Panc1 (cell line): ENCODE data around the gene TPD52L1. TPM values are rescaled to one million over a fixed set of nuclear protein-coding genes. Genes with fewer than 3 reads are reported as not detected.

Experiments
- ATAC-seq: fragments of 200-7000 bp; cut with Tn5 transposase; 2 replicates; pipeline ENCODE4 v1.9.1; 2020; ENCODE audit warnings: mild to moderate bottlenecking, moderate library complexity
- BruUV-seq: library from RNA; stranded (reverse); fragments of 400-500 nt; replicated peaks from 2 replicates; lab custom pipeline; 2021; lab: Mats Ljungman, UMichigan
- CTCF ChIA-PET: fragments of 300-600 bp; sonication (Branson Sonifier 250); formaldehyde crosslinking; loops from one replicate; lab custom pipeline; 2022; ENCODE audit warnings: antibody characterized with exemption; lab: Charles Lee
- POLR2A ChIA-PET: fragments of 300-600 bp; sonication (Branson Sonifier 250); formaldehyde crosslinking; loops from one replicate; lab custom pipeline; 2022; ENCODE audit warnings: antibody characterized with exemption; lab: Charles Lee
- DNase-seq: peaks from one replicate; pipeline ENCODE4 v3.0.0-alpha.2; 2010; ENCODE audit warnings: low read depth, low spot score
- H3K27ac ChIP-seq: 2 replicates; pipeline ENCODE4 v1.5.1; 2011; ENCODE audit warnings: mild to moderate bottlenecking, low read length, inconsistent platforms
- H3K27me3 ChIP-seq: fragments of 200-500 bp; sonication (Bioruptor generic); 2 replicates; pipeline ENCODE4 v1.6.0; 2014; ENCODE audit warnings: low read length, inconsistent platforms; ENCODE audit not compliant: control insufficient read depth, insufficient read depth
- H3K36me3 ChIP-seq: fragments of 200-500 bp; sonication (Bioruptor generic); 2 replicates; pipeline ENCODE4 v1.5.1; 2014; ENCODE audit warnings: inconsistent platforms, mild to moderate bottlenecking, low read length, moderate library complexity; ENCODE audit not compliant: control insufficient read depth, insufficient read depth
- H3K4me1 ChIP-seq: 2 replicates; pipeline ENCODE4 v1.5.1; 2011; ENCODE audit warnings: inconsistent platforms, mild to moderate bottlenecking, low read length, moderate library complexity; ENCODE audit not compliant: control insufficient read depth, insufficient read depth
- H3K4me3 ChIP-seq, 2 experiments: 2 replicates each; pipeline ENCODE4 v1.5.1; 2011 to 2012; ENCODE audit warnings: low read depth in 2 of 2, low read length in 2 of 2, mild to moderate bottlenecking in 2 of 2, inconsistent platforms in 1 of 2, moderate library complexity in 1 of 2
- H3K9me3 ChIP-seq: fragments of 200-500 bp; sonication (Bioruptor generic); 2 replicates; pipeline ENCODE4 v1.5.1; 2014; ENCODE audit warnings: low read depth, mild to moderate bottlenecking, inconsistent platforms, low read length, moderate library complexity; ENCODE audit not compliant: control insufficient read depth, insufficient read depth
- CTCF ChIP-seq: fragments of 450-650 bp; IDR thresholded peaks from 2 replicates; pipeline ENCODE4 v1.5.1; 2017; ENCODE audit warnings: mild to moderate bottlenecking
- POLR2AphosphoS5 ChIP-seq: IDR thresholded peaks from 2 replicates; pipeline ENCODE4 v1.6.1; 2012; ENCODE audit warnings: mild to moderate bottlenecking, low read depth, low read length, moderate library complexity
- REST ChIP-seq, 2 experiments: IDR thresholded peaks; 2 replicates each; pipeline ENCODE4 v1.6.1; 2011 to 2012; ENCODE audit warnings: low read depth in 2 of 2, control low read depth in 1 of 2, low read length in 1 of 2, mild to moderate bottlenecking in 1 of 2, moderate library complexity in 1 of 2; ENCODE audit not compliant: insufficient read depth in 1 of 2
- SIN3A ChIP-seq: IDR thresholded peaks from 2 replicates; pipeline ENCODE4 v1.6.1; 2012; ENCODE audit warnings: low read depth, mild to moderate bottlenecking, low read length, moderate library complexity, borderline replicate concordance; ENCODE audit not compliant: insufficient read depth
- TCF7L2 ChIP-seq: IDR thresholded peaks from 2 replicates; pipeline ENCODE4 v1.6.1; 2011; ENCODE audit warnings: mild to moderate bottlenecking, low read depth, low read length, inconsistent platforms
- in situ Hi-C: cut with HindIII; loops from 2 replicates; pipeline ENCODE4 v1.10.0; 2016; ENCODE audit warnings: low sequenced_read_pairs, low pct_unique_long_range_greater_than_20kb
- intact Hi-C: fragments of 100-400 bp; cut with micrococcal nuclease; formaldehyde crosslinking; loops from one replicate; pipeline ENCODE4 v1.10.0; 2022; ENCODE audit not compliant: unreplicated experiment
- total RNA-seq: library from RNA; stranded (reverse); gene quantifications from one replicate; pipeline ENCODE4 v1.2.1, GENCODE V29; 2021; ENCODE audit not compliant: unreplicated experiment

TPD52L1 gene
- total RNA-seq, 1 experiment from 2014 or later, result 2.9 TPM

- peaks cover 13% of the 10 kb centered on the region for H3K4me1 ChIP-seq
- no peak overlapping the region for H3K4me3 ChIP-seq
- no peaks in the 10 kb centered on the region for H3K9me3 ChIP-seq
- no TSS peak for BruUV-seq
- intact Hi-C loops (no loop called here), in situ Hi-C loops (no loop called here)
- peaks cover 44% of the 10 kb centered on the region for H3K36me3 ChIP-seq
- ATAC-seq (no peak), DNase-seq (no peak)
- H3K27me3 ChIP-seq, result peaks cover under 1% of the 10 kb centered on the region; the same call in 1 of the 2 replicates
- ChIA-PET POLR2A (no interaction called here), CTCF (interaction anchor here (0.8 kb wide), 1 partner anchor 14 kb away, joined by 3 read pairs; no protein-coding TSS in a partner anchor)
- TF ChIP-seq SIN3A (no peak), TCF7L2 (no peak), CTCF (no peak), POLR2AphosphoS5 (no peak), REST (IDR thresholded peaks at IDR 0.05; ENCODE audit: insufficient read depth in 1 of 2, low read depth in 2 of 2, low read length in 1 of 2) (no peak)
- no peak overlapping the region for H3K27ac ChIP-seq
Measured at GRCh38 chr6:125299257-125299656, 145.7 kb downstream of the TPD52L1 start.

- POLR2A ChIA-PET, result no interaction called here
- TF ChIP-seq CTCF (no peak), REST (IDR thresholded peaks at IDR 0.05; ENCODE audit: insufficient read depth in 1 of 2, low read depth in 2 of 2, low read length in 1 of 2) (no peak), POLR2AphosphoS5 (no peak), SIN3A (no peak), TCF7L2 (no peak)
- CTCF ChIA-PET, result interaction anchor here (1.1 kb wide), 1 partner anchor 147 kb away, joined by 3 read pairs; the partner anchor contains the start of gene TPD52L1
- intact Hi-C loops, result loop anchor here (5.0 kb wide), 1 partner anchor 334 kb away; no protein-coding TSS in a partner anchor
- no TSS peak for BruUV-seq
- no peak for ATAC-seq
- Histone ChIP-seq H3K27ac (peak overlapping the region; percentile 91), H3K36me3 (peaks cover 34% of the 10 kb centered on the region), H3K4me3 (peak overlapping the region; percentile 67 to 72), H3K9me3 (no peaks in the 10 kb centered on the region), H3K4me1 (peaks cover 13% of the 10 kb centered on the region), H3K27me3 (peaks cover 14% of the 10 kb centered on the region; the same call in 1 of the 2 replicates)
- in situ Hi-C loops, result no loop called here
- DNase-seq, result no peak
Measured at GRCh38 chr6:125300992-125301434, 147.4 kb downstream of the TPD52L1 start.
